PC-9 (cell line): Measurements from ENCODE around the gene PTTG1IP. TPM values are rescaled to one million over a fixed set of nuclear protein-coding genes. Genes with fewer than 3 reads are reported as not detected.

Experiments
- BruUV-seq: library from RNA; stranded (reverse); fragments of 400-500 nt; replicated peaks from 2 replicates; lab custom pipeline; 2021; lab: Mats Ljungman, UMichigan
- CTCF ChIA-PET: fragments of 300-600 bp; sonication (Branson Sonifier 250); formaldehyde crosslinking; loops from one replicate; lab custom pipeline; 2022; ENCODE audit warnings: antibody characterized with exemption; lab: Charles Lee
- POLR2A ChIA-PET: fragments of 300-600 bp; sonication (Branson Sonifier 250); formaldehyde crosslinking; loops from one replicate; lab custom pipeline; 2022; ENCODE audit warnings: antibody characterized with exemption; ENCODE audit not compliant: unreplicated experiment; lab: Charles Lee
- DNase-seq, 2 experiments: peaks; one replicate each; pipeline versions ENCODE4 v3.0.0 to v3.0.0-alpha.2; 2015 to 2022; ENCODE audit warnings: mixed read lengths in 1 of 2
- H2AFZ ChIP-seq: fragments of 200-600 bp; sonication (generic); 2 replicates; pipeline ENCODE4 v1.8.1; 2017; ENCODE audit warnings: antibody characterized with exemption
- H3F3A ChIP-seq: fragments of 200-600 bp; sonication (generic); 2 replicates; pipeline ENCODE4 v1.8.1; 2017; ENCODE audit warnings: antibody characterized with exemption, mild to moderate bottlenecking, low read depth; ENCODE audit not compliant: insufficient read depth
- H3K27ac ChIP-seq: fragments of 200-600 bp; sonication (generic); 2 replicates; pipeline ENCODE4 v1.6.1; 2016; ENCODE audit warnings: mixed run types
- H3K27me3 ChIP-seq: fragments of 200-600 bp; sonication (generic); 2 replicates; pipeline ENCODE4 v1.6.1; 2016; ENCODE audit warnings: low read depth, mixed run types; ENCODE audit not compliant: insufficient read depth
- H3K36me3 ChIP-seq: fragments of 200-600 bp; sonication (generic); 2 replicates; pipeline ENCODE4 v1.6.1; 2016; ENCODE audit warnings: low read depth, mixed run types
- H3K4me1 ChIP-seq: fragments of 200-600 bp; sonication (generic); replicated peaks from 2 replicates; pipeline ENCODE4 v1.6.1; 2016; ENCODE audit warnings: mixed run types; ENCODE audit not compliant: insufficient read depth
- H3K4me2 ChIP-seq: fragments of 200-600 bp; sonication (generic); 2 replicates; pipeline ENCODE4 v1.6.1; 2017; ENCODE audit warnings: mixed run types
- H3K4me3 ChIP-seq: fragments of 200-600 bp; sonication (generic); 2 replicates; pipeline ENCODE4 v1.6.1; 2016; ENCODE audit warnings: mixed run types
- H3K79me2 ChIP-seq: fragments of 200-600 bp; sonication (generic); 2 replicates; pipeline ENCODE4 v1.6.1; 2017; ENCODE audit warnings: low read depth, mixed run types
- H3K9me2 ChIP-seq: fragments of 200-600 bp; sonication (generic); 2 replicates; pipeline ENCODE4 v1.8.1; 2017; ENCODE audit warnings: mild to moderate bottlenecking; ENCODE audit not compliant: insufficient read depth
- H3K9me3 ChIP-seq: fragments of 200-600 bp; sonication (generic); 2 replicates; pipeline ENCODE4 v1.8.1; 2016; ENCODE audit warnings: low read depth; ENCODE audit not compliant: insufficient read depth
- H4K20me1 ChIP-seq: fragments of 200-600 bp; sonication (generic); 2 replicates; pipeline ENCODE4 v1.8.1; 2017; ENCODE audit not compliant: insufficient read depth
- EZH2 ChIP-seq: fragments of 200-600 bp; sonication (generic); IDR thresholded peaks from 2 replicates; pipeline ENCODE4 v1.8.0; 2017; ENCODE audit warnings: antibody characterized with exemption, low read depth
- intact Hi-C: fragments of 100-400 bp; cut with micrococcal nuclease; formaldehyde crosslinking; loops from one replicate; pipeline ENCODE4 v1.10.0; 2022; ENCODE audit not compliant: unreplicated experiment
- total RNA-seq: library from RNA; stranded (reverse); gene quantifications from 2 replicates; pipeline ENCODE4 v1.2.3, GENCODE V29; 2021
- TF ChIP-seq, protein P1 (sequence below): fragments of 200-600 bp; sonication (generic); conservative IDR thresholded peaks from 2 replicates; pipeline ENCODE4 v1.6.1; 2017; ENCODE audit warnings: mixed run types, antibody characterized with exemption, mild to moderate bottlenecking, moderate library complexity

The PTTG1IP gene
- total RNA-seq, 1 experiment from 2014 or later, result 174 TPM

DNA sequence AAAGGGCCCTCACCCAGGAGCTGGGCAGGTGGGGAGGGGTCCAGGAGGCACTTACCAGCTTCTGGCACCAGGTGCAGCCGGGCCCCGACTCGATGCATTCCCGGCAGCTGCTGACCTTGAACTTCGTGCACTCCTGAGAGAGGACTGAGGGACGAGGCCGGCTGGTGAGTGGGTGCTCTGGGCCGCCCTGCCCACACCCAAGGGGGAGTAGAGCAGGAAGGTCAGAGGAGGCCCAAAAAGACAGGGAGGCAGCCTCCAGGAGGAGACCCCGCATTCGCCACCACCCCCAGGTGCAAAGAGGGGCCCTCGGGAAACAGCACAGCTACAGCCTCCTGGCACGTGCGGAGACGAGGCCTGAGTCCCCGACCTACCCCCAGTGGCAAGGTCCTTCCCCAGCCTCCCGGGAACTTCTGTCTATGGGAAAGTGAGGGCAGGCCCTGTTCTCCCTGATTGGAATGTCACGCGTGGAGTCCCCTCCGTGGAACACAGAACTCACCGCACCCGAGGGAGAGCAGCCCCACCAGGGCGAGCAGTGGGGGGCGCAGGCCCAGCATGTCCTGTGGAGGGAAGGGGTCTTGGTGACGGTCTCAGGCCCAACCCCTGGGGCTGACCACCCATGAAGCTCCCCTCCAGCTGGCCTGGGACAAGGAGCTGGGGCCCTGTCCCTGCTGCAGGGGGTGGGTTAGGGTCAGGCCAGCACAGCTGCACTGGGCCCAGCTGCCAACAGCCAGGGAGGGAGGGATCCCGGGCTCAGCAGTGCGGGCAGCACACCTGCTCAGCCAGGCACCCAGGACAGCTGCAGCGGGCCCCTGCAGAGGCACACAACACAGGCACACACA lies 37.0 kb upstream of the PTTG1IP start:
- CTCF ChIA-PET, result interaction anchor here (1.1 kb wide), 1 partner anchor 17 kb away, joined by 3 read pairs; no protein-coding TSS in a partner anchor
- Histone ChIP-seq H3K27ac (no peak overlapping the region), H3K36me3 (no peaks in the 10 kb centered on the region), H3F3A (peaks cover 22% of the 10 kb centered on the region; the same call in 1 of the 2 replicates), H3K4me1 (peaks cover 46% of the 10 kb centered on the region), H2AFZ (no peak overlapping the region), H3K4me3 (no peak overlapping the region), H3K79me2 (peaks cover 3% of the 10 kb centered on the region), H3K9me3 (no peaks in the 10 kb centered on the region), H3K9me2 (no peaks in the 10 kb centered on the region), H3K4me2 (peak overlapping the region; percentile 60; the same call in 1 of the 2 replicates), H3K27me3 (no peaks in the 10 kb centered on the region), H4K20me1 (no peaks in the 10 kb centered on the region)
- intact Hi-C loops, result loop anchor here (5.0 kb wide), 1 partner anchor 38 kb away; the partner anchor contains the start of gene PTTG1IP
- DNase-seq, result no peak
- BruUV-seq, result no TSS peak
- TF ChIP-seq, protein P1, sequence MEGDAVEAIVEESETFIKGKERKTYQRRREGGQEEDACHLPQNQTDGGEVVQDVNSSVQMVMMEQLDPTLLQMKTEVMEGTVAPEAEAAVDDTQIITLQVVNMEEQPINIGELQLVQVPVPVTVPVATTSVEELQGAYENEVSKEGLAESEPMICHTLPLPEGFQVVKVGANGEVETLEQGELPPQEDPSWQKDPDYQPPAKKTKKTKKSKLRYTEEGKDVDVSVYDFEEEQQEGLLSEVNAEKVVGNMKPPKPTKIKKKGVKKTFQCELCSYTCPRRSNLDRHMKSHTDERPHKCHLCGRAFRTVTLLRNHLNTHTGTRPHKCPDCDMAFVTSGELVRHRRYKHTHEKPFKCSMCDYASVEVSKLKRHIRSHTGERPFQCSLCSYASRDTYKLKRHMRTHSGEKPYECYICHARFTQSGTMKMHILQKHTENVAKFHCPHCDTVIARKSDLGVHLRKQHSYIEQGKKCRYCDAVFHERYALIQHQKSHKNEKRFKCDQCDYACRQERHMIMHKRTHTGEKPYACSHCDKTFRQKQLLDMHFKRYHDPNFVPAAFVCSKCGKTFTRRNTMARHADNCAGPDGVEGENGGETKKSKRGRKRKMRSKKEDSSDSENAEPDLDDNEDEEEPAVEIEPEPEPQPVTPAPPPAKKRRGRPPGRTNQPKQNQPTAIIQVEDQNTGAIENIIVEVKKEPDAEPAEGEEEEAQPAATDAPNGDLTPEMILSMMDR, result no peak
- POLR2A ChIA-PET, result interaction anchor here (0.7 kb wide), 1 partner anchor 604 kb away, joined by 4 read pairs; no protein-coding TSS in a partner anchor

DNA sequence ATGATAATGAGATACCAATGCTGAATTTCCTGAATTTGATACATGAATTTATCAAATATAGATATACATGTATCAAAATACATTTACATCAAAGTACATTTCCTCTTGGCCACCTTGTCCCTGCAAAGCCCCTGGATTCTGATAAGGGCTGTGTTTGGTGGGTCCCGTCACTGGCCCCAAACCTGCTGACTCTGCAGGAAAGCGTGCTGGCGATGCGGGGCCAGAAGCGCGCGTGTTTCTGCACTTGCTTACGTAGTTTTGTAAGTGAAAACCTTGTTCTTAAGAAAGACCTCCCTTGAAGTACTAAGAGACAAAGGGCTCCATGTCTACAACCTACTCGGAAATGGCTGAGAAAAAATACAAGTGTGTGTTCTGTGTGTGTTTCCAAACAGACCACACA lies 36.2 kb upstream of the PTTG1IP start:
- intact Hi-C loops, result loop anchor here (5.0 kb wide), 1 partner anchor 37 kb away; the partner anchor contains the start of gene PTTG1IP

DNA sequence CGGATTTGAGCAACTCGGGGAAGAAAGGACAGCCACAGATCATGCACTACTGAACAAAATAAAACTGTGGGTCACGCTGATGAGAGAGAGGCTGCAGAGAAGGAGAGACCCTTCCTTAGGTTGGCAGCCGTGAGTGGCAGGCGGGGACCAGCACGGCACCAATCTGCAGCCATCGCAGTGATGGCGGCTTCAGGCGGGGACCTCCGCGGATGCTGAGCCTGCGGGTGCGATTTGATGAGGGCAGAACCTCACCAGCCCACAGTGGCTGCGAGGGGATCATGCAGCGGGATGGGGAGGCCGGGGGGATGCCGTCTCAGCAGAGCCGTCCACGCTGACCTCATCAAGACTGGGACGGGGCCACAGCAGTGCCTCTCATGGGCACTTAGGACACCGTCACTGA lies 35.4 kb upstream of the PTTG1IP start:
- POLR2A ChIA-PET, result no interaction called here
- no peaks in the 10 kb centered on the region for H3K36me3 ChIP-seq
- CTCF ChIA-PET, result no interaction called here

More for the DNA sequence above, 36.2 kb upstream of the PTTG1IP start:
- no peaks in the 10 kb centered on the region for H3K79me2 ChIP-seq
- no peak overlapping the region for H3K4me2 ChIP-seq
- no peaks in the 10 kb centered on the region for H3K36me3 ChIP-seq
- no TSS peak for BruUV-seq
- POLR2A ChIA-PET, result no interaction called here
- no peak overlapping the region for H3K4me3 ChIP-seq
- no peaks in the 10 kb centered on the region for H3K9me3 ChIP-seq
- CTCF ChIA-PET, result no interaction called here
- TF ChIP-seq, protein P1, result no peak
- TF ChIP-seq EZH2, result no peak
- H3K4me1 ChIP-seq, result peaks cover 41% of the 10 kb centered on the region
- no peak overlapping the region for H3K27ac ChIP-seq
- no peak for DNase-seq
- H3F3A ChIP-seq, result peaks cover 19% of the 10 kb centered on the region; the same call in 1 of the 2 replicates
- H3K9me2 ChIP-seq, result no peaks in the 10 kb centered on the region
- H4K20me1 ChIP-seq, result no peaks in the 10 kb centered on the region
- no peaks in the 10 kb centered on the region for H3K27me3 ChIP-seq
- no peak overlapping the region for H2AFZ ChIP-seq

More for the DNA sequence above, 35.4 kb upstream of the PTTG1IP start:
- H3K27me3 ChIP-seq, result no peaks in the 10 kb centered on the region
- no peak for DNase-seq
- H3K79me2 ChIP-seq, result no peaks in the 10 kb centered on the region
- BruUV-seq, result no TSS peak
- intact Hi-C loops, result no loop called here
- no peaks in the 10 kb centered on the region for H4K20me1 ChIP-seq
- no peak overlapping the region for H3K4me2 ChIP-seq
- TF ChIP-seq, protein P1, result no peak
- no peak for TF ChIP-seq EZH2
- peaks cover 33% of the 10 kb centered on the region for H3K4me1 ChIP-seq
- no peaks in the 10 kb centered on the region for H3K9me2 ChIP-seq
- no peaks in the 10 kb centered on the region for H3K9me3 ChIP-seq
- no peak overlapping the region for H3K27ac ChIP-seq
- no peak overlapping the region for H3K4me3 ChIP-seq
- H2AFZ ChIP-seq, result no peak overlapping the region
- H3F3A ChIP-seq, result peaks cover 11% of the 10 kb centered on the region; the same call in 1 of the 2 replicates
